ENCODE measurements around the gene NACC2. TPM values are rescaled to one million over a fixed set of nuclear protein-coding genes. Genes with fewer than 3 reads are reported as not detected.

NACC2 gene, protein sequence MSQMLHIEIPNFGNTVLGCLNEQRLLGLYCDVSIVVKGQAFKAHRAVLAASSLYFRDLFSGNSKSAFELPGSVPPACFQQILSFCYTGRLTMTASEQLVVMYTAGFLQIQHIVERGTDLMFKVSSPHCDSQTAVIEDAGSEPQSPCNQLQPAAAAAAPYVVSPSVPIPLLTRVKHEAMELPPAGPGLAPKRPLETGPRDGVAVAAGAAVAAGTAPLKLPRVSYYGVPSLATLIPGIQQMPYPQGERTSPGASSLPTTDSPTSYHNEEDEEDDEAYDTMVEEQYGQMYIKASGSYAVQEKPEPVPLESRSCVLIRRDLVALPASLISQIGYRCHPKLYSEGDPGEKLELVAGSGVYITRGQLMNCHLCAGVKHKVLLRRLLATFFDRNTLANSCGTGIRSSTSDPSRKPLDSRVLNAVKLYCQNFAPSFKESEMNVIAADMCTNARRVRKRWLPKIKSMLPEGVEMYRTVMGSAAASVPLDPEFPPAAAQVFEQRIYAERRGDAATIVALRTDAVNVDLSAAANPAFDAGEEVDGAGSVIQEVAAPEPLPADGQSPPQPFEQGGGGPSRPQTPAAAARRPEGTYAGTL
- total RNA-seq = 32.4 and 42.2 TPM in 2 replicates

DNA sequence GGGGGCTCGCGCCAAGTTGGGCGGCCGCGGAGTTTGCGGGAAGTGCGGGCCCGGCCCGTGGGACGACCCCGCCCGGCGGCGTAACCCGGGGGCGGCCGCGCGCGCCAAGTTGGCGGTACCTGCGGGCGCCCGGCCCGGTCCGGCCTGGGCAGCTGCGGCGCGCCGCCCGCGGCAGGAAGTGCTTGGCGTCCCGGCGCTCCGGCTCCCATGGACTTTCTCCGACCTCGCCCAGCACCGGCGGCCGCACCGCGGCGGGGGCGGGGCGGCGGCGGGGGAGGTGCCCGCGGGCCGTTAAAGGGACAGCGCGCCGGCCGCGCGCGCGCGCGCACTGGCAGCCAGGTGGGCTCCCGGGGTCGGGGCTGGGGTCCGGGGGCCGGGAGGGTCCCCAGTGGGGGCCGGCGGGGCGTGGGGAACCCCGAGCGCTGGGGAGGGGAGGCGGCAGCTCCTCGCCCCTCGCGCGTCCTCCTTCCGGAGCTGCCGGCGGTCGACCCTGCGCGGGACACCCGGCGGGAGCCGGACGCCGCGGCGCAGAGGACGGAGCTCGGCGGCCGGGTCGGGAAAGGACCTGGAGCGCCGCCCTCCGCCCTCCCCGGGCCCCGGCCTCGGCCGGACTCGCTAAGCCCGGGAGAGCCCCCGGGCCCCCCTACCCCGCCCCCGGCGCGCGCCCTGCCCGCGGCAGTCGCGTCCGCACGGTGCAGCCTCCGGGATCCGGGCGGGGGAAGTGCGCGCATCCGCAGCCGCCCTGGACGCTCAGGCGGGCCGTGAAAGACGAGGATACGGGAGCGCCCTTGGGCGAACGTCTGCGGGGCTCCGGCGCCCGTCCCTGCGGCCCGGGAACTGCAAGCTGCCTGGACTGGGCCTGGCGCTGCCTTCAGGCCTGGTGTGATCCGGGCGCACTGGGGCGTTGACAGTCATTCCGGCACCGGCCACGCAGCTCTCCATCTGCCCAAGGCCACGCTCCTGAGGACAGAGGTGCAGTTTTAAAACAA lies at the start of gene NACC2:
Gene NACC2 (minus strand): TSS at position 220 of the 989 bp plus-strand sequence. CDS start 44,768 bp downstream, outside the sequence.

DNA sequence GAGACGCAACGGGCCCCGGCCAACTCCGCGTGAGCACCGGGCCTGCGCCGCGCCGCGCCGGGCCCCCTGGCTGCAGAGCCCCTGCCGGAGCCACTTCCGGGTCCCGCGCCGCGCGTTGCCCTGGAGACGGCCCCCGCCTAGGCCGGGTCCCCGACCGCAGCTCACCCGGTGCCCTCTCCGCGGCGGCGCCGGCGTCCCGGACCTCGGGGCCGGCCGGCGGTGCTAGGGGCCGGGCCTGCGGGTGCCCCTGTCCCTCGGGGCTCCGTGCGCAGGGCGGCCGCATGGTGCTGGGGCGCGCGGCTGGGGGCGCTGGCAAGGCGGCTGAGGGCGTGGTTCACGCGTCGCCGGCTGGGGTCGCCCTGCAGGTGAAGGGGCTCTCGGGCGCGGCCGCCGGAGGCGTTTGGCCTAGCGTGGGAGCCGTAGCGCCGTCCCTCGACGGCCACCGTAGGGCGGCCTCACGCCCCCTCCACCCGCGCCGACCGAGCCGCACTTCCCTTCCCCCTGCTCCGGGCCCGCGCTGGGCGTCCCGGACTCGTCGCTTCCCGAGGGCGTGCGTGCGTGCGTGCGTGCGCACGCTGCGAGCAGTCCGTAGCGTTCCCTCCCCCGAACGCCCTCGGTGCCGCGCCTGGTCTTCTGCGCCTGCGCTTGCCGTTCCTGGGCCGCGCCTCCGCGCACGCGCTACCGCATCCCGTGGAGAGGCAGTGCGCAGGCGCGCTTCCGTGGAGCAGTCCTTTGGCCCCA lies 23.4 kb upstream of the NACC2 start, which contains the start of gene TMEM250:
Gene TMEM250 (minus strand): TSS at position 556 of the 741 bp plus-strand sequence. CDS start 1,975 bp downstream, outside the sequence.

DNA sequence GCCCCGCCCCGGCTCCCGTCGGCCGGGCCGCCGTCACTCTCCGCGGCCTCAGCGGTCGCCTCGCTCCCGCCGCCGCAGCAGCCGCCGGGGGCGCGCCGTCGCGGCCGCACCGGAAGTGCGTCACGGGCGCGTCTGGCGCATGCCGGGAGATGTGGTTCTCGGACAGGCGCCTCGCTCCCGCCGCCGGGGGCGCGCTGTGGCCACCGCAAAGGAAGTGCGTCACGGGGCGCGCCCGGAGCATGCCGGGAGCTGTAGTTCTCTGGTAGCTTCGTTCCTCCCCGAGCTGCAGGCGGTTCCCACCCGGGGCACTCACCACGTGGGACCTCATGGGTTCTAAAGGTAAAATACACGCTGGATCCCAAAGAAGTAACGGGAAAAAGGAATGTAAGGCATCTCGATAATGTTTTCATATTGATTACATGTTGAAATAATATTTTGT lies 133.8 kb downstream of the NACC2 start, which contains the start of gene UBAC1:
Gene UBAC1 (minus strand): TSS at position 97 of the 439 bp plus-strand sequence. CDS start 211 bp downstream, outside the sequence.

Other genes with a start within 250 kb of the NACC2 start
- gene CAMSAP1, start 187.7 kb downstream of the NACC2 start, total RNA-seq = 40.6 and 46.8 TPM in 2 replicates
- gene UBAC1, start 133.9 kb downstream of the NACC2 start, total RNA-seq = 39.6 and 42.3 TPM in 2 replicates
- gene TMEM250, start 23.6 kb upstream of the NACC2 start, total RNA-seq = 54.6 and 59.7 TPM in 2 replicates
- not detected in 2 replicates for gene LHX3, start 109.8 kb upstream of the NACC2 start, total RNA-seq
- 14.6 and 22.3 TPM in 2 replicates for gene QSOX2, start 150.5 kb upstream of the NACC2 start, total RNA-seq
- 0.25 TPM in 1 of 2 replicates, not detected in the other for gene CCDC187, start 208.8 kb upstream of the NACC2 start, total RNA-seq
- gene GPSM1, start 232.2 kb upstream of the NACC2 start, total RNA-seq = 37.3 and 65.5 TPM in 2 replicates

Measured in mesangial cell (primary cell).